CD4-positive, alpha-beta T cell treated with Interleukin-4 for 4 hours (primary cell): ENCODE results near the gene MEX3A.

Experiments
- DNase-seq: peaks from one replicate; pipeline ENCODE4 v3.0.0-alpha.2; 2020

The MEX3A gene

DNA sequence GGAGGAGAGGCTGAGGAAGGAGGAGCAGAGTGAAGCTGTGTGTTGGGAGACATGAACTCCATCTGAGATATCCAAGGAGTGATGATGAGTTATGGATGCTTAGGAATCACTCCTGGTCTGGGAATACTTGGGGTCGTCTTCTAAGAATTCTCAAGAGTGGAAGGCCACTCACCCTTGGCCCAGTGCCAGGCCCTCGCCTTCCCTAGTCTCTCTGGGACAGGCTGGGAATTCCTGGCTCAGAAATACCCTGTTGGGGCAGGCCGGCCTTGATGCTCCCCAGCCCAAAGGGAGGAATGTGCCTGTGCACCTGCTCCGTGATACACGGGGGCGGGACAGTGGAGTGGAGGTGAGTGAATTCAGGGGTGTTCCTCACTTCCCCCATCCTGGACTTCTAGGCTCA lies 19.6 kb upstream of the MEX3A start:
- no peak for DNase-seq

DNA sequence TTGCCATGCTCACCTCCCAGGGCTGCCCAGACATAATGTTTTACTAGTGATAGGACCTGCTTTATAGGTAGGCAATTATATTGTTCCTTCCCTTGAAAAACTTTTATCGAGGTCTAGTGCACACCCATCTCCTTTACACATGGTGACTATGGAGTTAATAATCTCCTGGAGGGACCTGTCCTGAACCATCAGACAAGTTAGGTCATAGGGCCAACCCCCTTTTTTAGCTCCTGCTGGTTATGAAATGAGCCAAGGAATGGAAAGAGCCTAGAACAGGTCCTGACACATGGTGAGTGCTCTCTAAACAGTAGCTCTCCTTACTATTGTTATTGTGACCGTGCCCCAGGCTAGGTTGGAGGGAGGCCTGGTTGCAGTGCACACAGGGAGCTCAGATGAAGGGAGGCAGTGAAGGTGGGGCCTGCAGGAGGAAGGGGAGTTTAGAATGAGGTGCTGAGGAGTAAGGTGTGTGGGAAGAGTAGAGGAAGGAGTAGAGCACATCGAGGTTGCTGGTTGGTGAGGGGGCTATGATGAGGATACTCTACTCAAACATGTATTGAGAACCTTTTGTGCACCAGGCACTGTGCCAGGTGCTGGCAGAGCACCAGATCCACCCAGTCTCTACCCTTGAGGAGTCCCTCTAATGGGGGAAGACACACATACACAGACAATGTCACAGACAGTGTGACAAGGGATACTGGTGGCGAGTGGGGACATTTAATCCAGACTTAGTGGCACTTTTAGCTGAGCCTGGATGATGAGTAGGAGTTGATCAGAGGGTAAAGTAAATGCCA lies 18.1 kb upstream of the MEX3A start:
- DNase-seq, result no peak

DNA sequence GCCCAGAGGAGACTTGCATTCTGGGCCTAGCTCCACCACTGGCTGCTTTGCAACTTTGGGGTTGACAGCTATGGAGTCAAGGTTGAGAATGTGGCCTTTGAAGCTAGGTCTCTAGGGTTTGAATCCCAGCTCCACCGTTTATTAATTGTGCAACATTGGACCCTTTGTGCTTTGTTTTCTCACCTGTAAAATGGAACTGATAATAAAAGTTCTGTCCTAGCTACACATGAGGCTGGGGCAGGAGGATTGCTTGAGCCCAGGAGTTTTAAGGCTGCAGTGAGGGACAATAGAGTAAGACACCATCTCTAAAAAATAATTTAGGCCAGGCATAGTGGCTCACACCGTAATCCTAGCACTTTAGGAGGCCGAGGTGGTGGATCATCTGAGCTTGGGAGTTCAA lies 17.0 kb upstream of the MEX3A start:
- DNase-seq, result no peak

DNA sequence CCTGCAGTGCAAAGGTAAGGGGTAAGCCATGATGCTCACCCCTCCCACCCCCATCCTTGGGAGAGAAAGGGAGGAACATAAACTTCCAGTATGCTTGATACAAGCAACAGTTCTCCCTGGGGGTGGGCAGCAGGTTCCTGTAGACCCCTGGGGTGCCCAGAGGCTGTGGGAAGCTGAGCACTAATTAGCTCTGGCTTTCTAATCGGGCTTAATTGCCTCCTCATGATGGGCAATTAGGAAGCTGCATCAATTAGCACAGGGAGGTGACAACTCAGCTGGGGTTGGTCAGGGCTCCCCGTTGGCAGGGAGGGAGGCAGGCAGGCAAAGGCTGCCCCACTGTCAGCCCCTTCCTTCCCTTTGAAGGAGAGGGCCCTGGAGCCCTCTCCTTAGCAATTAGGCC lies 16.5 kb upstream of the MEX3A start:
- no peak for DNase-seq

DNA sequence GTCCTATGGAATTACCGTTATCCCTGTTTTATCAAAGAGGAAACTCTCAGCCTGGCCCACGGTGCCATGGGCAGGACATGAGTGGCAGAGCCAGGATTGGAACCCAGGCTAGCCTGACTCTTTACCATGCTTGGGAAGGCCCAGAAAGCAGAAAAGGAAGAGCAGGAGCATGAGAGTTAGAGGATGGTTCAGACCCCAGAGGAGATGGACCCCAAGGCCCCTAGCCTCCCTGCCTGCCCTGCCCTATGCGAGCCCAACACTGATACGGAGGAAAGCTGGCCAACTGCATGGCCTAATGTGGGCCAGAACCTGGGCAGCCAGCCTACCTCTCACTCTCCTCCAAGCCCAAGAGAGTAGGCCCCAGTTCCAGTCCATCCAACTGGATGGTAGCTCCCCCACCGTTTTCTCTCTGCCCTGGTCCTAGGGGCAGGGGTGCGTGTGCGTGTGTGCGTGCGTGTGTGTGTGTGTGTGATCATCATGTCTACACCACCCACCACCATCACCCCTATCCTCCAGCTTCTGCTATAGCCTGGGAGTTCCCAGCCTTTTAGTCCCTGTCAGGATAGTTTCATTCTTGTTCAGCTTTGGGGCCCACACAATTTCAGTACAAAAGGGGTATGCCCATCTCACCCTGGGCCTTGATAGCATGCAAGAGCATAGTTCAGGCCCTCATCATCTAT lies 15.4 kb upstream of the MEX3A start:
- DNase-seq, result no peak

DNA sequence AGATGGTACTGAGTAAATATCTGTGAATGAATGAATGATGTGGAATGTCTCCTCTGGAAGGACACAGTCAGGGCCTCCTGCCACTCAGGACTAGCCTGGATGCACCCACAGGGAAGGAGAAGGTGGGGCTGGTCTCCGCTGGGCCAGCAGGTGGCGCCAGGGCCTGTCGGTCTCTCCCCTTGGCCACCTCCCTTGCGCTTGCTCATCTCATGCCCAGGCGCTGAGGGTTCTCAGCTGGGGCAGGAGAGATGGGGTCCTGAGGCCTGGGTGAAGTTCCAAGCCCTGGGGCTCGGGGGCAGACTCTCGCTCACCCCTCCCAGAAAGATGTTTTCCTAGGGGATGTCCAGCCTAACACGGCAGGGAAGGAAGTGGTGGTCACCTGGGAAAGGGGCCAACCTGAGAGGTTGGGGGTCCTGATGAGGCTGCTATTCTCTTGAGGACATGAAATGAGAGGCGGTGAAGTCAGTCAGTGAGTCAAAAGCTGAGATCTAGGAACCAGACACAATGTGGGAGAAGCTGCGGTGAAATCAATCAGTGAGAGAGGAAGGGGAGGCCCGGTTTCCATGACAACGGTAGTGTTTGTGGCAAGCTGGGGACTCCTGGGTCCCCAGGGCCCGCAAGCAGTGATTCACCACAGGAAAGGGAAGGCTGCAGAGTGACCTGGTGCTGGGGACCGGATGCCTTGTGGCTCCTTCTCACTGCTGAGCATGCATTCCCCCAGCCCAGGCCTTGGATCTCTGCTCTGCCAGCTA lies 14.6 kb upstream of the MEX3A start:
- DNase-seq, result peak; percentile 99

DNA sequence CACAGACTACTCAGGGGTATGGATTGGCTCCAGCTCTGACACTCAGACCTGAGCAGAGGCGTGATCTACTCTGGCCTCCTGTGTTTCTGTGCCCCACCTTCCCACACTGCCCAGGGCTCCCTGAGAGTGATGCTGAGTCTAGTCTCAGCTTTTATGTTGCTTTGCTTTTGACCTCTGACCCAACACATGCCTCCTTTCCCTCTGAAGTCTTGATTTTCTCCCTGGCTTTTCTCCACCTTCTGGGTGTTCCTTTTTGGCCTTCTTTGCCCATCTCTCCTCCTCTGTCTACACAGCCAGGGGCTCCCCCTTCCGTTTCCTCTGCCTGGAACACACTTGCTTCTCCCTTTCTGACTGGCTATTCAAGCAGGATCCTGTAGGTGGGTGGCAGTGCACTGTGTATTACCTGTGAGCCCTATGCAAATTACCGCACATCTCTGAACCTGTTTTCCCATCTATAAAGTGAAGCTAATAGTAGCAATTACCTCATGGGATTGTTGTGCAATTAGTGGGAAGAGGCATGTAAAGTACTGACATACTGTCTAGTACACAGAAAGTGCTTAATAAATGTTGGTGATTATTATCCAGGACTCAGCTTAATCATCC lies 13.7 kb upstream of the MEX3A start:
- DNase-seq, result no peak

DNA sequence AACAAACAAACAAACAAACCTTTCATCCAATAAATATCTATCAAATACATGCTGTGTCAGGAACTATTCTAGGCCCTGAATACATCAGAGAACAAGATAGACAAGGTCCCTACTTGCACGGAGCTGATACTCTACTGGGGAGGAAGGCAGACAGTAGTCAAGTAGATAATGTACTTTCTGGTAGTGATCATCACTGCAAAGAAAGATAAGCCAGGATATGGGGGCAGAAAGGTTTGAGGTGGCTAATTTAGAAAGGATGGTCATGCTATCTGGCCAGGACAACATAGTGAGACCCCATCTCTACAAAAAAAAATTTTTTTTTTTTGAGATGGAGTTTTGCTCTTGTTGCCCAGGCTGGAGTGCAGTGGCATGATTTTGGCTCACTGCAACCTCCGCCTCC lies 9.3 kb upstream of the MEX3A start:
- no peak for DNase-seq

DNA sequence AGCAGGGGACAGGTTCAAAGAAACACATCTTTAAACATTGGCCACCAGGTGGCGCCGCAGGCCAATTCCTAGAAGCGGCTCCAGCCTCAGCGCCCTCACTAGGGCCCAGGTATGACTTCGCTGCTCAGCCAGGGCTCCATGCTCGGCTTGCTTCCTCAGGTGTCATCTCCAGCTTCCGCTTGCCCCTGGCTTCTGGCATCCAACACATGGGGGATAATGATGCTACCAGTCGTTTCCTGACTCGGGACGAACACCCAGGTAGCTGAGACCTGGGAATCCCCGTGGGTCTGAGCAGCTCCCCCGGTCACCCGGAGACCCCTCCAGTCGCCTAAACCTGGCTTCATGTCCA lies 8.5 kb upstream of the MEX3A start:
- peak; percentile 84 for DNase-seq

DNA sequence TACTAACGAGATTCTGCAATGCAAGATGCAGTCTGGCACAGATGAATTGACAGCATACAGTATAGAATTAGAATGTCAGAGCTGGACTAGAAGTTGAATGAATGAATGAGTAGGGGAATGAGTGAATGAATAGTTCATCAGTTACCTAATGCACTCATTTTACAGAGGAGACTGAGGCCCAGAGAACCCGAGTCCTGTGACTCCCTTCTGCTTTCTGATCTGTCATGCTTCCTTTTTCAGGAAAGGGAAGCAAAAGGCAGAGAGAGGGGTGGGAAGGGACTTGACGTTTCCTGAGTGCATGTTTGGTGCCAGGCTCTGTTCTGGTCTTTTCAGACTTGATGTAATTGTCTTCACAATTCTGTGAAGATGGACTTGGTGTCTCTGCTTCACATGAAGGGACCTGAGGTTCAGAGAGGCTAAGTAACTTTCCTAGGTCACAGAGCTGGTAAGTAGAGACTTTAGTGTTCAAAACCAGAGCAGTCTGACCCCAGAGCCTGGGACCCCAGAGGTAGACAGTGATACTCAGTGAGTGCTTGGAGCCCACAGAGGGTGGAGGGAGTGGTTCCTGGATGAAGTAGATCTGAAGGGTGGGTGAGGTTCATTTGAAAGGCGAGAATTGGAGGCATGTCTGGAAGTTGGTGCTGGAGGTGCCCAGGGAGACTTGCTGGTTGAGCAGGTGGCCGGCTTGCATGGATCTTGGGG lies 8.0 kb upstream of the MEX3A start:
- no peak for DNase-seq

DNA sequence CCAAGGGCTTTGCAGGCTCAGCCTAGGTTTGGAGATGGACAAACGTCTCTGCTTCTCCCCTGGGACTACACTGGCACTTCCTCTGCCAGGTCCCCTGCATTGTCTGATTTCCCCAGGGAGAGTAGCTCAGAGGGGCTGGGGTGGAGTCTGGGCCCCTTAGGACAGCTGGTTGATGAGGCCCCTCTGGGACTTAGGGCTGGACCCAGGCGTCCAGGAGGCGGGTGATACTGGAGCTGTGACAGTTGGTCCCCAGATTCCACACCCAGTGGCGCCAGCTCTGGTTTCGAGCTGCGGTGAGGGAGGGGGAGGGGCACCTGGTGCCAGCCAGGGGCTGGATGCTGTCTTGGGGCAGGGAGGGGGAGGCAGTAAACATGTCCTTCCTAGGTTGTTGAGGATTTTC lies 7.4 kb upstream of the MEX3A start:
- no peak for DNase-seq

DNA sequence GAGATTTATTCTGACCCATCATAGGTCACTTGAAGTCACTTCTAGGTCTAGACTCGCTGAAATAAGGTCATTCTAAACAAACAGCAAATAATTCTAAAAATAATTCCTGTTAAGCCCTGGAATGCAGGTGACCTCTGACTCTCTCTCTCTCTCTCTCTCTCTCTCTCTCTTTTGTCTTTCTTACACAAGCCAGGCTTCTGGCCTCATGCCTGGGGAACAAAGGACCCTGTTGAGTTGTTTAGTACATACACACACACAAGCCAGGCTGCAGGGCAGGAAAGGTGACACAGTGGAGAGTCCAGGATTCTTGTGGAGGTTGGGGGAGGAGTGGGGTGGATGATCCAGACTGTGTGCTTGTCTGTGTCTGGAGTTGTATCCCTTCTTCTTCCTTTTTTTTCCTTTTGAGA lies 4.0 kb upstream of the MEX3A start:
- no peak for DNase-seq

DNA sequence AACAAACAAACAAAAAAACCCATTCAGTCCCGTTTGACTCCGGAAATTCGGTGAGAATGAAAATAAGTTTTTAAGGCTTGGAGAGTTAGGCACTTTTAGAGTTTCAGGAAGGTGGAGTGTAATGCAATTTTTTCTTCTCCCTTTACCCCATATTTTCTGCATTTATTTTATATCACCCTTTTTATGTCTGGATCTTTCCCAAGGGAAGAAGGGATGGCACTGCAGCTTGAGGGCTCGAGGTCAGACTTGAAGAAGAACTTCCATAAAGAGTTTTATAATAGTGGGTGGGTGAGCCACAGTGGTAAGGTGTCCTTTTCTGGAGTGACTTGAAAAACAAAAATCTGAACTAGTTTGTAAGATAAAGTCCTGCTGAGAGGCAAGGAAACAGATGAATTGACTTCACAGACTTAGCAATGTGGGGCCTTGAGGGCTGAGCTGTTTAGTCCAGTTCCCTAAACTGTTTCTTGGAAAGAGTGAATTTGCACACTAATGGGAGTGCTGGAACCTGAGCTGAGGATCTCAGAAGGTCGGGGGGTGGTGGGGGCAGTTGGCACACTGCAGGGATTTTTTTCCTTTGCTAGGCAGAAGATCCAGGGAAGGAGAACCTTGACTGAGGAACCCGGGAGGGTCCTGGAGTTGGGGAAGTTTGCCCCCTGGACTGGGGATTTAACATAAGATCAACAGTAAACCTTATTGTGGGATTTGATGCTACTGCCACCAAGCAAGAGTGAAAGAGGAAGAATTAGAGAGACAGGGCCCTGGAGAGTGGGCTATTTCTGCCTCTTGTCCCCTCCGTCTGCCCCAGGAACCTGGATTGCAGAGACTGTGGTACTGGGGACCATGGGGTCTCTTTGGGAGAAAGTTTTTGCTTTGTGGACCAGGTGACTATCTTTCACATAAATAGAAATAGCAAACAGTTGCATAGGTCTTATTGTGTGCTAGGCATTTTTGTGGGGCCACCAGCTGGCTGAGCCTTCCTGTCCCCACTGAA lies 1.8 kb upstream of the MEX3A start:
- no peak for DNase-seq

DNA sequence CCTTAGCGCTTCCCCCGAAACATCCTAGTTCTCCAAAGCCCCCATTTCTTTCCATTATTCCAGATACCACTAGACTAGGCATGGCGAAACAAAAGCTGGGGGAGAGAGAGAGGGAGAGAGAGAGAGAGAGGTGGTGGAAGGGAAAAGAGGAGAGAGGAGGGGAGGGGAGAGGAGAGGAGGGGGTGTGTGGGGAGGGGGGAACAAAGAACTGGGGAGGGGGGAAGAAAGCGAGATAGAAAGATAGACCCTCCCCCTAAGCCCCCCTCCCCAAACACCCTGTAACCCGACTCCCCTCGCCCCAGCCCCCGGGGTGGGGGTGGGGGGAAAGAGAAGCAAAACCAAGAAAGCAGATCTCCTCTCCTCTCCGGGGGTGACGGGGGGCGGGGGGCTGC lies 352 bp downstream of the MEX3A start:
- DNase-seq, result no peak

DNA sequence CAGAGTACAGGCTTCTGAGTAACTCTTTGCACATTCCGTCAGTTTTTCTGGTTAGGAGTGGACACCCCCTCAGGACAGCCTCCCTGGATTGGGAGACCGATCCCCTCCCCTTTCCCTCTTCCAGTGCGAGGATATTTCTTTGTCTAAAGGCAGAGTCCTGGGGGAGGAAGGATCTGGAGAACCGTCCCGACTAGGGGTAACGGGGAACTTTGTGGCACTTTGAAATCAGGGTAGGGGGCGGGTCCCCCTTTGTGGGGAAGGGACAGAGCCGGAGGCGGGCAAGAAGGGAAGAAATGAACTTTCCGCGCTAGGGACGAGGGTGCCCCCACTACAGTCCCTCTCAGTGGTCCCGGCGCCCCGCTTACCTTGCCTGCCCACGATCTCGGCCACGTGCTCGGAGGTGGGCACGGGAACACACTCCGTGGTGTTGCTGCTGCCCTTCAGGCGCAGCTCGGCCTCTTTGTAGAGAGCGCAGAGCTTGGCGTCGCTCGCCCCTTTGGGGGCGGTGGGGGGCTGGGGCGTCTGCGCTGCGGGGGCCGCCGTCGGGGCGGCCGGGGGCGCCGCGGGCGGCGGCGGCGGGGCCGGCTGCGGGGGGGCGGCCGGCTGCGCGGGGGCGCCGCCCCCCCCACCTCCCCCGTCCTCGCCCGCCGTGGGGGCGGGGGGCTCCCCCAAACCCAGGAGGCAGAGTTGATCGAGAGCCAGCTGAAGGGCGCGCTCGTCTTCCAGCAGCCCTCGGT lies 917 bp downstream of the MEX3A start:
- DNase-seq, result no peak

DNA sequence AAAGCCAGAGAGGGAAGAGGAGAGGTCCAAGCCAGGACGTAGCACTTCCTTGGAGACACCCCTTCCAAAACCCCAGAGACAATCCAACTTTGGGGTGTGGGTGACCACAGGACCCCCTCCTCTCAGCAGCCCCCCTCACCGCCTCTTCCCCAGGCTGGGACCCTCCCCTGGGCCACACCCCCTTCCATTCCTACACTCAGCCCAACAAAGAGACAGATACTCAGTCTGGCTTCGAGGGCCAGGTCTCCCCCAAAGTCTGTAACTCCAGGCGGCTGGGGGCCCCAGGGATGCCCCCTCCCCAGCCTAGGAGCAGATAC lies 1.4 kb downstream of the MEX3A start:
- DNase-seq, result no peak

DNA sequence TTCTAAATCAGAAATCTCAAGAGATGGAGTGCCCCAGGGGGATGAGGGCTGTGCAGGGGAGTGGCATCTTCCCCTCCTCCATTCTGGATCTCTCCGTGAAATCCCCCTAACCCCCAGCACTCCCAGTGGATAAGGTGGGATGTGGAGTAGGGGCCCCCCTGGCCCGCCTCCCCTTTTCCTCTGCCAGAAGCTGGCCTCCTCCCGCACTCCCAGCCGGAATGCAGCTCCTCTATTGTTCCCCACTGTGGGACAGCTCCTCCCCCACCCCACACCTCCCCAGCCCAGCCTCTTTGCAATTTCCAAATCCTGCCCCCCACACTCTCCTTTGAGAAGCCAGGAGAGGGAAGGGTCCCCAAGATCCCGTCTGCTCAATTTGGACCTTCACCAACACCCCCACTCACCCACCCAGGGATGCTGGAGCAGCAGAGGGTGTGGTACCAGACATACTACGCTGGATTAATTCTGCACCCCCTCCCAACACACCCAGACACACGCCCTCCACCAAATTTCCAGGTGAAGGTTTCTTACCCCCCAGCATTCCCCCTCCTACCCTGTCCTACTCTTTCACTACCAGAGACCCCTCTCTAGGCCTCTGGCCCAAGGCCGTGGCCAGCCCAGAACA lies 1.9 kb downstream of the MEX3A start:
- DNase-seq, result no peak

DNA sequence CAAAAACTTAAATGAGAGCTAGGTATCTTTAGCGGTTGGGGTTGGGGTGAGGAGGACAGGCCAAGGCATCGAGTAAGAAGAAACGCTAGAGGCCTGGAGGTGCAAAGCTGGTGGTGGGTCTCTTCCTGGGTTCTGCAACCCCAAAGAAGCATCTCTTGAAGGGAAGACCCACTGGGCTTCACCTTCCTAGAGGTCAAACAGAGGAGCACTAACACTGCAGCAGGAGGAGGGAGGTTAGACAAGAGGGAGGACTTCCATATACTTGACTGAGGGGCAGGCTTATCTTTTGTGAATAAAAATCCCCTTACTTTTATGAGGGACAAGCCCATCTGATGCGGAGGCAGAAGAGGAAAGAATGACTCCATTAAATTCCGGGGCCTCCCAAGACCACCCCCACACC lies 2.5 kb downstream of the MEX3A start:
- DNase-seq, result no peak

DNA sequence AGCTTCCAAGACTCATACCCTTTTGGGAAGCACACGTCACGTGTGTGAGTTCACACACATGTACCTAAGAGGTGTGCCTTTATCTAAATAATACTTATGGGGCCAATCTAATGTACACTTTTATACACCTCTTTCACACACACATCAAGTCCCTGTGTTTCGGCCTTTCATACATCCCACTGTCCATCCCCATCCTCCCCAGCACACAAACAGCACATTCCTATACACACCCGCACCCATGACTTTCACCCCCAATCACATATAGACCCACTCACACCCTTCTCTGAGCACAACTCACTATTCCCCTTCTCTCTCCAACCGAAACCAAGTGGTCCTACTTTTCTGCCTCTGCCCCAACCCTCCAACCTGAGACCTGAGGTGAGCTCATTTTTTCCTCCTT lies 3.5 kb downstream of the MEX3A start:
- no peak for DNase-seq

DNA sequence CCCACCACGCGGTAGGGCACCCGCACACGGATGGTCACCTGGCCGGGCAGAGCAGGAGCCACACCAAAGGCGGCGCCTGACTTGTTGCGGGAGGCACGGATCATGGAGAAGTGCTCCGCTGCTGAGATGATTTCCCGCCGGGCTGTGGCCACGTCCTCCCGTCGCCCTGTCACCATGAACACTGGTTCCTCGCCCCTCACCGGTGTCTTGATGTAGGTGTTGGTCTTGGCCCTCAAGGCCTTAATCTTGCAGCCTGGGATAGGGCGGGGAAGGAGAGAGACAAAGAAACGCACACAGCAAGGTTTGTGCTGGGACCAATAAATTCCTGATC lies 4.9 kb downstream of the MEX3A start:
- no peak for DNase-seq
